GM18498 (cell line): ENCODE measurements around the gene LSM14A.

Experiments used
- ATAC-seq: cut with Tn5 transposase; IDR thresholded peaks from one replicate; pipeline ENCODE4 v1.9.1; 2021; ENCODE audit warnings: mild to moderate bottlenecking, moderate library complexity; ENCODE audit not compliant: unreplicated experiment

LSM14A gene

DNA sequence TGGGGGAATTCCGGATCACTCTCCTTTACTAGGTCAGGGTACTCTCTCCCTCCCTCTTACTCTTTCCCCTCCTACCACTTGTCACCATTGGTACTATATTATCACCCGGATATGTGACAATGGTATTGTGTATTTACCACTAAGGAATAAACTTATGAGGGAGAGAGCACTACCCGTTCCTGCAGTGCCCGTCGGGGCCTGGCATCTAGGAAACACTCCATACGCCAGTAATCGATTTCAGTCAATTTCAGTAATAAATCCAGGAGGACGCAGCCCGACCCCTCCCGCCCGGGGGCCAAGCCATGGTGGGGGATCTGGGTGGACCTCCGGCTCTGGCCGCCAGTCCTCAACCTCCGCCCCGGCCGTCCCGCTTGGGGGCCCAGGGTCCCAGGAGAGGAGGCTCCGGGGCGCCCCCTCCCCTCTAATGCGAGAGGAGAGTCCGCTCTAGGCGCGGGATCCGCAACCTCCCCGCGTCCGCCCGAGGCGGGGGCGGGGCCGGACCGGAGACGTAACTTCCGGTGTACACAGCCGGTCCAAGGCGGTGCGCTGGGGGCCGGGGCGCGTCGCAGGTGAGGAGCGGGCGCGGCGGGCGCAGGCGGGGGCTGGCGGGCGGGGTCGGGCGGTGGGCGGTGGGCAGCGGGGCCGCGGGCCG, 81.9 kb downstream of the LSM14A start, which contains the start of gene GARRE1:
Gene GARRE1, plus strand, starts transcription at position 509 of the 652 bp plus-strand sequence. CDS start 45,920 bp downstream, outside the sequence.
- peak; percentile 94 for ATAC-seq

DNA sequence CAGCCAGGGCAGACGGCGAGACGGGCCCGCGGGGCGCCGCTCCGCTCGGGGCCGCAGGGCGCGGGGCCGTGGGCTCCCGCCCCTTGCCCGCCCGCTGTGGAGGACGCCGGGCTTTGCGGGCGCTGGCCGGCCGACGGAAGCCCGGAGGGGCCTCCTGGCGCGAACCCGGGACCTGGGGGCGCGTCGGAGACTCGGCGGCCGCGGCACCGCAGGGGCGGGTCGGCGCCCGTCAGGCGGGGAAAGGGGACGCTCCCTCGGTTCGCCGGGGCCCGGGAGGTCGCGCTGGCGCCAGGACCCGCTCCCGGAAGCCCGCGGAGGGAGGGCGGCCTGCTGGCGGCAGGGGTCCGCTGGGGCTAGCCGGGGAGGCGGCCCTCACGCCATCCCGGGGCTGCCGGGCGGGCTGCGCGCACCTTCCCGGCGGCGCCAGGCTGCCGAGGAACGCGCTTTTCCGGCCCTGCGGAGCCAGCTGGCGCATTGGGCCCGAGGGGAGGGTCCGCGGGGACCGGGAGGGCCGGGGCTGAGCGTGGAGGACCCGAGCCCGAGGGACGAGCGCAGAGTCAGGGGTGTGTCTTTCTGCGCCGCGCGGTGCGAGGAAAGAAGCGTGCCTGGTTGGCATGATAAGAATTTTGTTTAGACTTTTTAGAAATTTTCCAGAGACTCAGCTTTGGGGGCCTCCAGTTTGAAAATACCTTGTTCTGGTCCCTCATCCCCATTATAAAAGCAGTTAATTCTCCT, 82.6 kb downstream of the LSM14A start:
- ATAC-seq, result peak; percentile 58

DNA sequence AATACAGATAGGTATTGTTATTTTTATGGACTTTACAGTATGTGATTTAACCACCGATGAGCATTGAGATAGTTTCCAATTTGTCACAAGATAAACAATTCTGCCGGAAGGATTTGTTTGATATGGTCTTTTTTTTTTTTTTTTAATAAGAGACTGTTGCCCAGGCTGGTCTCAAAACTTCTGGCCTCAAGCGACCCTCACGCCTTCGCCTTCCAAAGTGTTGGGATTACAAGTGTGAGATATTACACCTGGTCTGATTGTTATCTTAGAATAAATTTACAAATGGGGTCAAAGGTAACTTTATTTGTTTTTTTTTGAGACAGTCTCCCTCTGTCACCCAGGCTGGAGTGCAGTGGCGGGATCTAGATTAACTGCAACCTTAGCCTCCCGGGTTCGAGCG, 83.2 kb downstream of the LSM14A start:
- no peak for ATAC-seq

DNA sequence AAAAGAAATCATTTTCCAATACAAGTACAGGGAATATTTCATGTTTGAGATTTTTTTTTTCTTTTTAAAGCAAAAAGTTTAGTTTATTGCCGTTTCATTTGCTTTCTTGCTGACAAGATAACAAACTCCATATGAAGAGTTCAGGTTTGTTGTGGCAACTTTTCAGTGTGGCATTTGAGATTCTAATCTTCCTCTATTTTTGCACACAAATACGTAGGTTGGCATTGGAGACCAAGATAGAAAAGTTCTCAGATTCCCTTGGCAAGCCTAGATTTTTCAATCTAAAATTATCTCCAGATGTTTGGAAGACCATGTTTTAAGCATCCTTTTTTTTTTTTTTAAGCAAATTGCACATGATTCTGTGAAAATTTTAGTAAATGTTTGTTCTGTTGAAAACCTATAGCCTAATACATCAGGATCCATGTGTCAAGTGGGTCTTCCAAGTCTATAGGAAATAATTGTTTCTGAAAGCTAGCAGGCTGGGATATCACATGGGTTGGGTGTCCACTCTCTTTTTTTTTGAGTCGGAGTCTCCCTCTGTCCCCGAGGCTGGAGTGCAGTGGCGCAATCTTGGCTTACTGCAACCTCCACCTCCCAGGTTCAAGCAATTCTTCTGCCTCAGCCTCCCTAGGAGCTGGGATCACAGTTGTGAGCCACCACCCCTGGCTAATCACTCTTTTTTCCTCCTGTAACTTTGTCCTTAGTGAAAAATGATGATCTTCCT, 84.7 kb downstream of the LSM14A start:
- no peak for ATAC-seq

DNA sequence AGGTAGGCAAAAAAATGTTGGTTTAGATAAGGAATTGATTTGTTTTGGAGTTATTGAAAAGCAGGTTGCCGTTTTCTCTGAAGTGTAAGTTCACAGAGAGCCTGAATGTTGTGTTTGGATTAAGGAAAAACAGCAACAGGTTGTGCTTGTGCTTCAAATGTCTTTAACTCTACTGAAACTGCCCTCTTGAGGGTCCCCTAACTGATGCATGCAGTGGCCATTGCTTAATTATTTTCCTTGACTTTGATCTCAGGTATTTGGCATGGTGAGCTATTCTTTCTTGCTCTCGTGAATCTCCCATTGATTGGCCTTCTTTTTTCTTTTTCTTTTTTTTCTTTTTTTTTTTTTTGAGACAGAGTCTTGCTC, 85.2 kb downstream of the LSM14A start:
- no peak for ATAC-seq

DNA sequence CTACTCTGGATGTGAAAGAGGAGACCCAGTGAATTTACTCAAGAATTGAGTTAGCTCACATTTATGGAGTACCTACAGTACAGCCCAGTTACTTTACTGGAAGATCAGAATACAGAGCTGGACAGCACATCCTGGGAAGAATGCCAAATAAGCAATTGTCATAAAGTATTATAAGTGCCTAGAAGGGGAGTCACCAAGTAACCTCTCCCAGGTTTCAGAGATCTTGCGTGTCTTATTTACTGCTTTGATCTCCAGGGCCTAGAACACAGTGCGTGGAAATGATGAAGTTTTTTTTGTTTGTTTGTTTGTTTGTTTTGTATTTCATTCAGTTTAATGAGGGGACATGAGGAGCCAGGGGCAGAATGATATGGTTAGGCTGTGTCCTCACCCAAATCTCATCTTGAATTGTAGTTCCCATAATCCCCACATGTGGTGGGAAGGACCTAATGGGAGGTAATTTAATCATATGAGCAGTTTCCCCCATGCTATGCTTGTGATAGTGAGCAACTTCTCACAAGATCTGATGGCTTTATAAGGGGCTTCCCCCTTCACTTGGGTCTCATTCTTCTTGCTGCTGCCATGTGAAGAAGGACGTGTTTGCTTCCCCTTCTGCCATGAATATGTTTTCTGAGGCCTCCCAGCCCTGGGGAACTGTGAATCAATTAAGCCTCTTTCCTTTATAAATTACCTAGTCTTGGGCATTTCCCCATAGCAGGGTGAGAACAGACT, 87.2 kb downstream of the LSM14A start:
- ATAC-seq, result no peak

DNA sequence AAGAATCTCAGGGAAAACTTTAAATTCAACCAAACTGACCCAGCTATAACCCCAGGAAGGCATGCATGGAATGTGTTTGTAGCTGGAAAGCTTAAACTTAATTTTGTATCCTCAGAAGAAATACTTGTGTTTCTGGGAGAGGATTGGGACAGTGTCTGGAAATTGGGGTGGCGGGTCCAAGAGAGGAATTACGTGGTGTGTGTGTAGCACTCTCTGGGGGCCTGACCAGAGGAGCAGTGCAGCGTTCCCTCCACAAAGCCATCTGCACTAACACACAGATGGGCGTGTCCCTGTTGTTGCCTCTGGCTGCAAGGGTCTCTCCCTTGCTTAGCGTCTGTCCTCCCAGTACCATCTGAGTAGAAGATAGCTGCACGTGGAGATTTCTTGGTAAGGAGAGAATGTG, 88.5 kb downstream of the LSM14A start:
- ATAC-seq, result no peak

DNA sequence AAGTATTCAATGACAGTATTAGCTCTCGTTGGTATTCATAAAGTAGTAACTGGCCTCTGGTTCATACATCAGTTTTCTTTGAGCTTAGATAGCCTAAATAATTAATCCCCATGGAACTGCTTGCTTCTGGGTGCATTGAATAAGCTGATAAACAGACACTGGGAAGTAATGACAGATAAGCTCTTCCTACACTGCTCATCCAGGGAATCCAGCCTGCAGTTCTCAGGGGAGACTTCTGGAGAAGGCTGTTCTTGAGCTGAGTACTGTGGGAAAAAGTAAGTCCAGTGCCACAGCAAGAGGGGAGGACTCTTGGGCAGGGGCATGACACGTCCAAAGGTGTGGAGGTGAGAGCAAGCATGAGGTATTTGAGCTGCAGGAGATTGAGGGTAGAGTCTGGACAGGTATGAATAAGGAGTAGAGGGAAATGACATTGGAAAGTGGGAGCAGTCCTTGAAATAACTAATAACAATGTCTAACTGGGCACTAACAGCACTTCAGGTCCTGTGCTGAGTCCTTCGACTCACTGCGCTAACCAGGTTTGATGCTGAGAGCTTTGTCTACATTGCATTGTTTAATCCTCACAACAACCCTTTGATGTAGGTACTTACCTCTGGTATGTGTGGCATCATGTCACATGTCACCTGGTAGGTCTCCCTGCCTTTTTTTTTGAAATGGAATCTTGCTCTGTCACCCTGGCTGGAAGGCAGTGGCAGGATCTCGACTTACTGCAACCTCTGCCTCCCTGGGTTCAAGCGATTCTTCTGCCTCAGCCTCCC, 89.2 kb downstream of the LSM14A start:
- ATAC-seq, result no peak

DNA sequence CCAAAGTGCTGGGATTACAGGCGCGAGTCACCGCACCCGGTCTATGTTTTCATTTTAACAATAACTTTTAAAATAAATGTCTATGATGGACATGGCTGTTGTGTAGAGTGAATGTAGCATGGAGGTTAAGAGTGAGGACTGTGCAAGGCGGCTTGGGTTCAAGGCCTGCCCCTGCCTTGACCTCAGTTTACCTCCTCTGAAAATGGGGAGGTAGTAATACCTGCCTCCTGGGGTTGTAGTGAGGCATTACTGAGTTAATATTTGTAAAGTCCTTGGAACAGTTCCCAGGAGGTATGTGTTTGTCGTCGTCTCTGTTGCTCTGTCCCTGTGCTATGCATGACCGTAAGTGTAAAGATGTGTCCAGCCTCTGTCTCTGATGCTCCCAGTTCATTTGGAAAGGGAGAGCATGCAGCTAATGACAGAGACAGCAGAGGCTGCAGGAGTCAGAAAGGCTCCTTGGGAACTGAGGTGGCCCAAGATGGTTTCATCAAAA, 91.5 kb downstream of the LSM14A start:
- ATAC-seq, result no peak

DNA sequence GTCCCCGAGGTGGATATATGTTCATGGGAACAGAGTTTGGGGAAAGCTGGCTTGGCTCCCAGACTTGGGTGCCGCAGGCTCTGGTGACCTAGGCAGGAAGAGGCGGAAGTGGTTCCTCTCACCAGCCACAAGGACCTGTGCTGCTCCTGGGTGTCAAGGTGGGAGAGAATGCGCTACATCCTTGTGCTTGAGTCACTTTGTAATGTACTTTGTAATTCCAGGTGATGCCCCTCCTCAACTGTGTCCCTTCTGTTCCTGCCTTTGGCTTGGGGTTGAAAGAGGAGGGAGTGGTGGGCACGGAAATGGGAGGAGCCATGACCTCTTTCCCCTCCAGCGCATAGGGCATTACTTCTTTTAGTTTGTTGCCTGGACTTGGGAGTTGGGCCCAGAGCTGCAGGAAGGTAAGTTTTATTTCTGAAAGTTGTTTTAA, 92.9 kb downstream of the LSM14A start:
- ATAC-seq, result no peak

DNA sequence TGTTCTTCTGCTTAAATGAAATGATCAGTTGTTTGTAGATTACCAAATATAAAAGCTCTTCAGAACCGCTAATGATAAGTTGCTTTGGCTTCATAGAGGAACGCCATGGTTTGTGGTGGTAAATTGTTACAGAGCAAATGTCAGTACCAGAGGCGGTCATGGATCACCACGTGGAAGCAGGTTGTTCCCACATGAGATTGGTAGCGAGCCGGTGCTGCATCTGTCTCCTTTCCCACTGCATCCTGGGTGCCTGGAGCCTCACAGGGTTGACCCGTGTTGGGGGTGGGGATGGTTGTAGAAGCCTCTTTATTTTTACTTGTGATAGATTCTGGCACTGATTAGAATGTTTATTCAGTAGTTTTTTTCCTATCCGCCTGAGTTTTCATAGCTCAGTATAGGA, 96.8 kb downstream of the LSM14A start:
- no peak for ATAC-seq

DNA sequence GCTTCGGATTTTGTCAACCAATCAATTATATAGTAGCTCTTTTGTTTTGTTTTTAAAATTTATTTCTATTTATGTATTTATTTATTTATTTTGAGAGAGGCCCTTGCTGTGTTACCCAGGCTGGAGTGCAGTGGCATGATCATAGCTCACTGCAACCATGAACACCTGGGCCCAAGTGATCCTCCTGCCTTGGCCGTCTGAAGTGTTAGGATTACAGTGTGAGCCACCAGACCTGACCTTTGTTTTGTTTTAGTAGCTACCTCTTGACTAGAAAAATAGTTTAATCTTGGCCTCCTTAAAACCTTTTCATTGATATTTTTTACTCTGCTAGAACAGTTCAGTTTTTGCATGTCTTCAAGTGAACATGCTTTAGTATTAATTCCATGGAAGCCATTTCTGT, 97.2 kb downstream of the LSM14A start:
- ATAC-seq, result no peak

DNA sequence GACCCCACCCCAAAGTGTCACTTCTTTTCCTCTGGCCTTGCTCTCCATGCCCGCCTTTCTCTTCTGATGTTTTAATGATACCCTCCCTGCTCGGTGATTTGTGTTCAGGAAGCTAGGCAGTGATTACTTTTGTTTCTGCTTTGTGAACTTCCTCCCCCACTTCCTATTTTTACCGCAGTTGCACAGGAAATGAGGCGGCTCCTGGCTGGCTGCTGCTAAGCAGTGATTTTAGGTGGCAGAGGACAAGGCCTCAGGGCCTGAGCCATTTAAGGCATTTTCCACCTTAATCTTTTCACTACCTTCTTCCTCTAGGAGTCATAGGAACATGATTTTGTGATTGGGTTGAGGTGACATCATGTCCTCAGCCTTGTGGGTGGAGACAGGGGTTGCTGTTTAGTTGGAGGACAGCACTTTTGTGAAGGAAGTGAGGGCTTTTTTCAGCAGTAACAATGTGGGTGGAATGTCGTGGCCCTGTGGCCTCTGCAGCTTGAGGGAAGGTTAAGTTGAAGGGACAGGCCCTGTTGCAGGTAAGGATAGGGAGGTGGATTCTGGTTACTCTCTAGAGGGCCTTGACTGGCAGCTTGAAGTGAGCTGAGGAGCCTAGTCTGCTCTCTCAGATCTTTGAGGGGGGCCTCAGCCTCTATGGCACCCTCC, 97.8 kb downstream of the LSM14A start:
- peak; percentile 79 for ATAC-seq

DNA sequence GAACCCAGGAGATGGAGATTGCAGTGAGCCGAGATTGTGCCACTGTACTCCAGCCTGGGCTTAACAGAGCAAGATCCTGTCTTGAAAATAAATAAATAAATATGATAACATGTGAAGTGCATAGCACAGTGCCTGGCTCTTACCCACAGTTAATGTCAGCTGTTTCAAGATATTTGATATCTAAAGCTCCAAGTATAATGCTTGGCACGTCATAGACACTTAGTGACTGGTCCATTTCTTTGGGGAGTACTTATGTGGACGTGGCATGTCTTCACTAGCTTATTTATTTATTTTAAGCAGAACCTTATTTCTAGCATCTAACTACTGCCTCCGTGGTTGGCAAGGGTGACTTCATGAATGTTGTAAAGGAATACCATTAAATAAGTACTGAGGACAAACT, 100.8 kb downstream of the LSM14A start:
- ATAC-seq, result no peak

DNA sequence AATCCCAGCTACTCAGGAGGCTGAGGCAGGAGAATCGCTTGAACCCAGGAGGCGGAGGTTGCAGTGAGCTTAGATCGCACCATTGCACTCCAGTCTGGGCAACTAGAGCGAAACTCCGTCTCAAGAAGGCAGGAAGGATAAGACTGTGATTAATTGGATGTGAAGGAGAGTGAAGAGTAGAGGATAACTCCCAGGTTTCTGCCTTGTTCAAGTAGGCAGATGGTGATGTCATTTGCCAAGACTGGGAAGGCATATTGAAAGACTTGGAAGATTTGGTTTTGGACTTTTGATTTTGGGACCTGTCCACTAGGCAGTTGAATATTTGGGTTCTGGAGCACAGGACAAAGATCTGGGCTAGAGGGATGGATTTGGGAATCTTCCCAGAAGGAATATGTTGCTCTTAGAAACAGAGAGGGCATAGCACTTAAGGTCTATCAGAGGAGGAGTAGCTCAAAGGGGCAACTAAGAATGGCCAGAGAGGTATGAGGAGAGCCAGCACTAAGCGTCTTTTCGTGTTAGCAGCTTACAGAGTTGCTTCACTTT, 102.1 kb downstream of the LSM14A start:
- no peak for ATAC-seq

DNA sequence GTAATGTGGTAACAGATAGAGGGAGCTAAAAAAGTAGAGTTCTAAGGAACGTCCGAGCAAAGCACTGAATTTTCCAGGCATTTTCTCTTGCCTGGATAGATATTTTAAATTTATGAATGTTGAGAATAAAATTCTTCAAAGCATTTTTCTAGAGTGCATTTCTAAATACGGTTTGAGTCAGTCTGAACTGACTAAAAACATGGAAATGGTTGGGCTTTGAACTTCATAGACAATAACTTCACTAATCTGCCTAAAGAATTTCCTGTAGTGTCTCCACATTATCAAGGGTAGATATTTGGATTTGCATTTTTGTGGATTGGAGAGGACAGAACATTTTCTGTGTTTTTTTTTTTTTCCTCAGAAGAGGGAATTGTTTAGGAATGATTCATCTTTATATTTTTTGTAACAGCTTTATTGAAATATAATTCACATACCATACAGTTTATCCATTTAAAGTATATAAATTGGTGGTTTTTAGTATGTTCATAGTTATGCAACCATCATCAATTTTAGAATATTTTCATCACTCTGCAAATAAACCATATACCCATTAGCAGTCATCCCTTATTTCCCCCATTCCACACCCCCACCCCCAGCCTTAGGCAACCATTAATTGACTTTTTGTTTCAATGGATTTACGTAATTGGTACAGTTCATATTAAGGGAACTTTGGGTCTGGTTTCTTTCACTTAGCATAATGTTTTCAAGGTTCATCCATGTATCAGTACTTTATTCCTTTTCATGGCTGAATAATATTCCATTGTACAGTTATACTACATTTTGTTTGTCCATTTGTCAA, 102.7 kb downstream of the LSM14A start:
- no peak for ATAC-seq

DNA sequence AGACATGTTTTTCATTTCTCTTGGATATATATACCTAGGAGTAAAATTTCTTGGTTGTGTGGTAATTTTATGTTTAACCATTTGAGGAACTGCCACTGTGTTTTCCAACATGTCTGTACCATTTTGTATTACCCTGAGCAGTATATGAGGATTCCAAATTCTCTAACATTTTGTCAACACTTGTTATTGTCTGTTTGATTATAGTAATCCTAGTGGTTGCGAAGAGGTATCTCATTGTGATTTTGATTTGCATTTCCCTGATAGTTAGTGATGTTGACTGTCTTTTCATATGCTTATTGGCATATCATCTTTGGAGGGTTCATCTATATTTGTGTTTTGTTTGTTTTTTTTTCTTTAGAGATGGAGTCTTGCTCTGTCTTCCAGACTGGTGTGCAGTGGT, 103.4 kb downstream of the LSM14A start:
- ATAC-seq, result no peak

DNA sequence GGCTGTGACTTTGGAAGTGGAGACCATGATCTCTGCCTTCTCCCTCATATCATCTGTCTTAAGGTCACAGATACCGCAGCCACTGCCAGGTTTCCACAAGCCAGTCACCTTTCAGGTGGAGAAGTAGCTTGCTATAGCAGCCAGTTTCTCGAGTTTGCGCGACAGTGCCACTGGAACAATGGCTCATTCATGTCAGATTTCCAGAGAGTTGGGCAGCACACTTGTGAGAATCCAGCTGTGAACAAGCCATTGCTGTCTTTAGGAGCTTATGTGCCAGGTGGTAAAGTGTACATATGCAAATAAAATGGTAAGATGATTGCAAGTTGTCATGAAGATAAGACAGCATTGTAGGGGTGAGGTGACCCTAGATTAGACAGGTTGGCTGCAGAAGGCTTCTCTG, 104.3 kb downstream of the LSM14A start:
- no peak for ATAC-seq

DNA sequence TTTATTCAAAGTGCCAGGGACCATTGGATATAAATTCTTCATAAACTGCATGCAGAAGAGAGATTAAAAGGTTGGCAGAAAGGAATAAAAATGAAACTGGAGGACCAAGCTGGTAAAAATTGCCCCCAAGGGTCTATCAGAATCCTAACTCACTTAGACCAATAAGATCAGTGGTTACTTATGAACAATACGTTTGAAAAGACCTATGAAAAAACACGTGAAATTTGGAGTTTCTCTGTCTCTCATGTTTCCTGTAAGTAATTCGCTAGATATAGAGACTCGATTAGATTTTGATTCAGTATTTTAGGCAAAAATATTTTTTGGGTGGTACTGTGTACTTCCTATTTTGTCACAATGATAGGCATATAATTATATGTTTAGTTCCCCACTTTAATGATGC, 104.9 kb downstream of the LSM14A start:
- no peak for ATAC-seq
